GM12865 (cell line): ENCODE data around the gene AKR1D1.

ENCODE experiments used
- DNase-seq: peaks from one replicate; pipeline ENCODE4 v3.0.0; 2010; ENCODE audit warnings: low read depth
- H3K4me3 ChIP-seq: 2 replicates; pipeline ENCODE4 v1.5.1; 2011; ENCODE audit warnings: mild to moderate bottlenecking, low read depth, low read length, control low read depth
- CTCF ChIP-seq: IDR thresholded peaks from 2 replicates; pipeline ENCODE4 v1.5.1; 2011; ENCODE audit warnings: low read length, control low read depth, low read depth, inconsistent platforms; ENCODE audit not compliant: insufficient read depth; ENCODE audit errors: missing control alignments

AKR1D1 gene

GRCh38 chr7:138095972-138096935, 20.0 kb downstream of the AKR1D1 start:
- no peak overlapping the region for H3K4me3 ChIP-seq
- TF ChIP-seq CTCF = no peak
- DNase-seq = no peak

GRCh38 chr7:138097064-138097741, 20.9 kb downstream of the AKR1D1 start:
- TF ChIP-seq CTCF = peak; percentile 45
- H3K4me3 ChIP-seq = no peak overlapping the region
- peak; percentile 64 for DNase-seq

- no peak for TF ChIP-seq CTCF
- DNase-seq = no peak
- no peak overlapping the region for H3K4me3 ChIP-seq
Measured at GRCh38 chr7:138099813-138100212, 23.6 kb downstream of the AKR1D1 start.

DNA sequence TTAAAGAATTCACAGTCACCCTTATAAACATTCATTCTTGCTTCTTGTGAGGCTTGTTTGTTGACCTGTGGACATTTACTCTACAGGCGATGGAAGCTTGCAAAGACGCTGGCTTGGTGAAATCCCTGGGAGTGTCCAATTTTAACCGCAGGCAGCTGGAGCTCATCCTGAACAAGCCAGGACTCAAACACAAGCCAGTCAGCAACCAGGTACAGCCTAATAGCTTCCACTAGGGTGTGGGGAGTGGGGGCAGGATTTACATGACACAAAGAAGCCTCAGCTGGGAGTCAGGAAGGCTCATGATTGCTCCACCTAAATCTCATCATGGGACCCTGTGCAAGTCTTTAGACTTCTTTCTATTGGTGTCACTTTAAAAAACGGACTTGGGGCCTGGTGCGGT, 29.0 kb downstream of the AKR1D1 start:
- H3K4me3 ChIP-seq = no peak overlapping the region
- TF ChIP-seq CTCF = no peak
- DNase-seq = no peak

- no peak for DNase-seq
- H3K4me3 ChIP-seq = no peak overlapping the region
Measured at GRCh38 chr7:138115047-138115446, 38.8 kb downstream of the AKR1D1 start.

DNA sequence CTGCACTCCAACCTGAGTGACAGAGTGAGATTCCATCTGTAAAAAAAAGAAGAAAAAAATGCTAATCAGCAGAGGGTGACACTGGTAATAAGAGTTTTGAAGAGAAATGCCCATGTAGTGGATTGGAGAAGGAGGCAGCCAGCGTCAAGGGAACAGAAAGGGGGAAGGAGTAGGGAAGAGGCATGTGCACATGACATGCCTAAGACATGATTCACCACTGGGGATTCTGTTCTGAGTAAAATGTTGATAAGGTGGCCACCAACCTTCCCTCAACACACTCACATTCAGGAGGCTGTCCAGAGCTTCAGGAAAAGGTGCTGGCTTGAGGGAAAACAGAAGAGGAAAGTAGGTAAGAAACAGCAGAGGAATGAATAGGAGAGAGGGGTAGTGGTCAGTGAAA, 39.9 kb downstream of the AKR1D1 start:
- TF ChIP-seq CTCF = no peak
- no peak overlapping the region for H3K4me3 ChIP-seq
- DNase-seq = no peak

More at GRCh38 chr7:138115047-138115446, 38.8 kb downstream of the AKR1D1 start:
- no peak for TF ChIP-seq CTCF
